Fibroblast of mammary gland (primary cell): ENCODE data around the gene NAGS.
"Not testable (repeated sequence)": the region's sequence is repeated elsewhere in the genome, so short reads cannot be mapped to it uniquely, and the experiment has no call there.

Experiments
- DNase-seq: peaks from one replicate; pipeline ENCODE4 v3.0.0-alpha.2; 2010; ENCODE audit warnings: low read depth
- H3K4me3 ChIP-seq: 2 replicates; pipeline ENCODE4 v1.5.1; 2011; ENCODE audit warnings: low read depth, mild to moderate bottlenecking, low read length, moderate library complexity; ENCODE audit not compliant: control insufficient read depth
- TF ChIP-seq, protein P1 (sequence below): conservative IDR thresholded peaks from 2 replicates; pipeline ENCODE4 v1.5.1; 2011; ENCODE audit warnings: low read depth, low read length, inconsistent platforms; ENCODE audit not compliant: control insufficient read depth, insufficient read depth

NAGS gene

GRCh38 chr17:44033861-44034408 lies 29.5 kb downstream of the NAGS start:
- H3K4me3 ChIP-seq = no peak overlapping the region
- TF ChIP-seq, protein P1, sequence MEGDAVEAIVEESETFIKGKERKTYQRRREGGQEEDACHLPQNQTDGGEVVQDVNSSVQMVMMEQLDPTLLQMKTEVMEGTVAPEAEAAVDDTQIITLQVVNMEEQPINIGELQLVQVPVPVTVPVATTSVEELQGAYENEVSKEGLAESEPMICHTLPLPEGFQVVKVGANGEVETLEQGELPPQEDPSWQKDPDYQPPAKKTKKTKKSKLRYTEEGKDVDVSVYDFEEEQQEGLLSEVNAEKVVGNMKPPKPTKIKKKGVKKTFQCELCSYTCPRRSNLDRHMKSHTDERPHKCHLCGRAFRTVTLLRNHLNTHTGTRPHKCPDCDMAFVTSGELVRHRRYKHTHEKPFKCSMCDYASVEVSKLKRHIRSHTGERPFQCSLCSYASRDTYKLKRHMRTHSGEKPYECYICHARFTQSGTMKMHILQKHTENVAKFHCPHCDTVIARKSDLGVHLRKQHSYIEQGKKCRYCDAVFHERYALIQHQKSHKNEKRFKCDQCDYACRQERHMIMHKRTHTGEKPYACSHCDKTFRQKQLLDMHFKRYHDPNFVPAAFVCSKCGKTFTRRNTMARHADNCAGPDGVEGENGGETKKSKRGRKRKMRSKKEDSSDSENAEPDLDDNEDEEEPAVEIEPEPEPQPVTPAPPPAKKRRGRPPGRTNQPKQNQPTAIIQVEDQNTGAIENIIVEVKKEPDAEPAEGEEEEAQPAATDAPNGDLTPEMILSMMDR = no peak
- no peak for DNase-seq

- not testable (repeated sequence) for H3K4me3 ChIP-seq, DNase-seq
Observed at GRCh38 chr17:44034688-44035087, 30.3 kb downstream of the NAGS start.

- DNase-seq = no peak
- TF ChIP-seq, protein P1 = no peak
- no peak overlapping the region for H3K4me3 ChIP-seq
Observed at GRCh38 chr17:44037471-44037870, 33.0 kb downstream of the NAGS start.

- DNase-seq = no peak
- H3K4me3 ChIP-seq = no peak overlapping the region
- TF ChIP-seq, protein P1 = no peak
Observed at GRCh38 chr17:44038604-44039011, 34.2 kb downstream of the NAGS start.

- no peak overlapping the region for H3K4me3 ChIP-seq
- DNase-seq = no peak
- TF ChIP-seq, protein P1 = no peak
Observed at GRCh38 chr17:44039829-44040635, 35.6 kb downstream of the NAGS start.

- no peak overlapping the region for H3K4me3 ChIP-seq
- TF ChIP-seq, protein P1 = no peak
- peak; percentile 79 for DNase-seq
Observed at GRCh38 chr17:44043272-44043696, 38.9 kb downstream of the NAGS start.

- no peak overlapping the region for H3K4me3 ChIP-seq
- TF ChIP-seq, protein P1 = no peak
- DNase-seq = peak; percentile 90
Observed at GRCh38 chr17:44044071-44044470, 39.6 kb downstream of the NAGS start.
